HG03280 (cell line): ENCODE measurements around the gene PIK3CB.

ENCODE experiments used
- ATAC-seq: cut with Tn5 transposase; IDR thresholded peaks from one replicate; pipeline ENCODE4 v1.9.1; 2021; ENCODE audit warnings: mild to moderate bottlenecking, moderate library complexity; ENCODE audit not compliant: unreplicated experiment

Gene PIK3CB

DNA sequence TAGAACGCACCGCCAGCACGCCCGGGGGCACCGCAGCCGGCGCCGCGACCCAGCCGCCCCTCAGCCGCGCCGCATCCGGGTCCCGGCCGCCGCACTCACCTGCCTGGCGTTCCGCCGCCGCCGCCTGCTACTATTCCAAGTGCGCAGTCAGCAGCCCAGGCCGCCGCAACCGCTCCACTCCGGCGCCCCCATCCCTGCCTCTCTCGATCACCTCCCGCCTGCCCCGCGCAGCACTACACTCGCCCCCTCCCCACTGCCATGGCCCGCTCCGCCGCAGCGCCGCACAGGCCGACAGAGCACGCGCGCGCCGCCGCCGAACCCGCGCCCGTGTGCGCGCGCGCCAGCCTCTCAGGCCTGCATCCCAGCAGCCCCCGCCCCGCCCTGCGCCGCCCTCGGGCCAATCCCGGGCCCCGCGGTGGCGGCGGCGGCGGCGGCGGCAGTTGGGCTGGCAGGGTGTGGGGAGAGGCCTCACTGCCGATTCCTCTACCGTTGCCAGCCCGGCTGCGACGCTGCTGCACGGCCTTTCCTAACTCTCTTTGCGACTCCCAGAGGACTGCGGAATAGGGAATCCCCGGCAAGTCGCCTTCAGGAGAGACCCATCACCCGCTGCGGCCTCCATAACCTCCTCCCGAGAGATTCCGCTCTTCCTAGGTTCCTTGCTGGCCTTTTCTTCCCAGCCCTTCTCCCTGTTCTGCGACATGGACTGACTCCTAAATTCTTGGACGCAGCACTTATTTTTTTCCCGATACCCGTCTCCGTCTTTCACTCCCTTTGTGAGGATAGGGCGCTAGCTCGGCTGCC lies at the start of gene PIK3CB:
TSS of gene PIK3CB (minus strand) at position 333 of the 801 bp plus-strand sequence. CDS start 75,585 bp downstream, outside the sequence.
- peak; percentile 89 for ATAC-seq

DNA sequence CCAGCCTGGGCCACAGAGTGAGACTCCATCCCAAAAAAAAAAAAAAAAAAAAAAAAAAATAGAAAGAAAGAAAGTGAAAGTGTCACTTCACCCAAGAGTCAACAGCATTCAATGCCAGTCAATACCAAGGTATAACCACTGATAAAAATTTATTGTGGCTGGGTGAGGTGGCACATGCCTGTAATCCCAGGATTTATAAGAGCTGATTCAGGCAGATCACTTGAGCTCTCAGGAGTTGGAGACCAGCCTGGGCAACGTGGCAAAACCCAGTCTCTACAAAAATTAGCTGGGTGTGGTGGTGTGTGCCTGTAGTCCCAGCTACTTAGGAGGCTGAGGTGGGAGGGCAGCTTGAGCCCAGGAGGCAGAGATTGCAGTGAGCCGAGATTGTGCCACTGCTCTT lies 46.5 kb upstream of the PIK3CB start:
- no peak for ATAC-seq

DNA sequence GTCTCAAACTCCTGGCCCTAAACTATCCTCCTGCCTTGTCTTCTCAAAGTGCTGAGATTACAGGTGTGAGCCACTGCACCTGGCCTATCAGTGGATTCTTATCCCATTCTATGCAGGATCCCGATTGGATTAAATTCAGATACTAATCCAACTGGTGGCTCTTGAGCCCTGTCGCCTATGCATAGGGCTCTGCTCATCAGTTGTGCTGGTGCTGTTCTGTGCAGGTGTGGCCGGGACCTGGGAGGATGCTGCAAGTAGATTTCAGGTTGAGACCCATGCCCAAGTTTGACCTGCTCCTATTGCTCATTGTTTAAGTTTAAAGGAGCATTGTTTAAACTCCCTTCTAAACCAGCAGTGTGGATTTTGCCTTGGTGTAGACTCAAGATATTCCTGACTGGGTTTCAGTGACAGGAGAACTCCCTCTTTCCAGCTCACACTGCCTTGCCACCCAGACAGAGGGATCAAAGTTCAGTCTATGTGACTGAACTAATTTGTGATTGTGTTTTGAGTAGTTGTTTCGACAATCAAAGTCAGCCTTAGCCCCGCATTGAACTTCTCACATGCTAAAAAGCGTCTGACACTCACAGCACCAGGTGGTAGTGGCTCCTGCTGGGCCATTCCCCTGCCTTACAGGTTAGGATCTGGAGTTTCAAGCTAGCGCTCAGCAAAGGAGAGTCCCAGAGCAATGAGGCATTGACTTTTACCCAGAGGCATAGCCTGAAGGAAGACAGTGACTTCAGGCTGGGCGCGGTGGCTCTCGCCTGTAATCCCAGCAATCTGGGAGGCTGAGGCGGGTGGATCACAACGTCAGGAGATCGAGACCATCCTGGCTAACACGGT lies 45.0 kb upstream of the PIK3CB start:
- no peak for ATAC-seq

DNA sequence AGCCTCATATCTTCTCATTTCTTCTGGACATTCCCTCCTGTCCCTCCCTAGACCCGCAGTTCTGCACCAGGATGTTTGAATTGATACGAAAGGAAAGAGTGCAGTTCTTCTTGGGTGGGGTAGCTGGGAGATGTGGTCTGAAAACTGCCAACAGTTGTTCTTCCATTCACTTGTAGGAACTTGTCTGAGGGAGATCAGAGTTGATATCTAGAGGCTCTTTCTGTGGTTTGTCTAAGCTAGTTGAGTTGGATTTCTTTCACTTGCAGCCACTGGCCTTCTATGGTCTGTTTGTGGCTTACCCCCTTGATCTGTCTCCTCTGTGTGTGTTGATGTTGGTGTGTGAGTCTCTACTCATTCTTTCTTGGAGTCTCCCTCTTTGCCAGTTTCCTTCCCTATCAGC lies 42.5 kb upstream of the PIK3CB start:
- no peak for ATAC-seq

DNA sequence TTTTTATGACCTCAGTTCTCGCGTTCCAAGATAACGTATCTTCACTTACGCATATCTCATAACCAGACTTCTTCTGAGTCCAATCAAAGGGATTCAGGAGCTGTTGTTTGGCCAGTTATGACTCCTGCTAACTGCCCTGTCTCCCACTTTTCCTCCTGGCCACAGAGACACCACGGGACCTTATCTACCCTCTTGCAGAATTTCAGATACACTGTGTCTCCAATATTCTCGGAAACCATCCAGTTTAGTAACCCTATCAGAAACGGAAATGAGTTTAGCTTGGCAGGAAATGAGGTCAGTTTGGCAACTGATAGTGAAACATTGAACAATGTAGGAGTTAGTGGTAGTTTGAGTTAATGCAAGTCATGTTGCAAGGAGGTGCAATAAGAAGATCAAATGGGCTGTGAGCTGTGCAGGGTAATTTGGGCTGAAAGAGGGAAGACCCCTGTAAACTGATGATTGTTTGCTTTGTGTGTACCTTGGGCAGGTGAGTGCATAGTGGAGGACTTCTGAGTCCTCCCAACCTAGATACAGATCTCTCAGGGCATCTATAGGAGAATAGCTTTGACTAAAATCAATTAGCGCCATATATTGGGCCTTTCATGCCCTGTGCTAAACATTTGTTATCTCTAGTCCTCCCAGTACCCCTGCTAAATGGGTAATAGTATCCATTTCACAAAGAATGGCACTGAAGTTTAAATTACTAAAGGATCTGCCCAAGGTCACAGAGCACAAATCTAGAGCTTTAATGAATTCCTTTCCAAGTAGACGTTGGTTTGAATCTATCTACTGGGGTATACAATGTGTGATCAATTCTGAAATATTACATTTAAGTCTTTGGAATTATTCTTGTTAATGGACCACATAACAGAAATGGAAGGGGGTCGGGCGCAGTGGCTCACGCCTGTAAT lies 41.3 kb upstream of the PIK3CB start:
- no peak for ATAC-seq

DNA sequence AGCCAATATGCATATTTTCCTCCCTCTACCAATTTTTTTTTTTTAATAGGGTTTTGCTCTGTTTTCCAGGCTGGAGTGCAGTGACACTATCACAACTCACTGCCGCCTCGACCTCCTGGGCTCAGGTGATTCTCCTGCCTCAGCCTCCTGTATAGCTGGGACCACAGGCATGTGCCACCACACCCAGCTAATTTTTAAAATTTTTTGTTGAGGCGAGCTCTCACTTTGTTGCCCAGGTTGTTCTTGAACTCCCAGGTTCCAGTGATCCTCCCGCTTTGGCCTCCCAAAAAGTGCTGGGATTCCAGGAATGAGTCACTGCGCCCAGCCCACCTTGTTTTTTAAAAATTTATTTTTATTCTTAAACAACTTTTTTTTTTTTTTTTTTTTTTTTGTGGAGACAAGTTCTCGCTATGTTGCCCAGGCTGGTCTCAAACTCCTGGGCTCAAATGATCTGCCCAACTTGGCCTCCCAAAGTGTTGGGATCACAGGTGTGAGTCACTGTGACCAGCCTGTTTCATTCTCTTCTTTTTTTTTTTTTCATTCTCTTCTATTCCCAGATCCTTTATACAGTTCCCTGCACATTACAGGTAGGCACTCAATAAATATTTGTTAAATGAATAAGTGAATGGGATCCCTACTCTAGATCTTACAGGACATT lies 40.5 kb upstream of the PIK3CB start:
- ATAC-seq: no peak

DNA sequence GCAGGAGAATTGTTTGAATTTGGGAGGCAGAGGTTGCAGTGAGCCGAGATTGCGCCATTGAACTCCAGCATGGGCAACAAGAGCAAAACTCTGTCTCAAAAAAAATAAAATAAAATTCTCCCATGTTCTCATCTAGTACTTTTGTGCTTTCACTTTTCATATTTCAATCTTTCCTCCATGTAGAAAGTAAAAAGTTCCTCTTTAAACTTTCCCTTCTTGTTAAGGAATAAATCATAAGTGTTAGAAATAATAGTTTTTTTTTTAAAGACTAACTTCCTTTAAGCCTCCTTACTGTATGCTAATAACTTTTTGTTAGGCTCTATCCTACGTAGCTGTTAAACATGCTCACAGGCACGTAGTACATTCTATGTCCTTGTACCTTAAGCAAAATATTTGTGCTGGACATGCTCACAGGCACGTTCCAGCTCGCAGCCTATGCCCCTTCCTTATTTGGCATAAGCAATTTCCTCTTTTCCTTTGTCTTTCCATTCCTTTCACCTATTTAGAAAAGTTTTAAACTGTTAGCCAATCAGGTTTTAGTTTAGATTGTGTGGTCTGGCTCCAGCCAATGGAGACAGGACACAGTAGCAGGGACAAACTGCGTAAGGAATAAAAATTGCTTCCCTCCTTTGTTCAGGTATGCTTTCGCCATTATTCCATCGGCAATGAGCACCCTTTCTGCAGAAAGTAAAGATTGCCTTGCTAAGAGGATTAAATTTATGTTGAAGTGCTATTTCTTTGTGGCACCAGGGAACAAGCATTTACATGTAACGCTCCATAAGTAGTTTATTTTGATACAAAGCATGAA lies 38.9 kb upstream of the PIK3CB start:
- ATAC-seq: no peak

DNA sequence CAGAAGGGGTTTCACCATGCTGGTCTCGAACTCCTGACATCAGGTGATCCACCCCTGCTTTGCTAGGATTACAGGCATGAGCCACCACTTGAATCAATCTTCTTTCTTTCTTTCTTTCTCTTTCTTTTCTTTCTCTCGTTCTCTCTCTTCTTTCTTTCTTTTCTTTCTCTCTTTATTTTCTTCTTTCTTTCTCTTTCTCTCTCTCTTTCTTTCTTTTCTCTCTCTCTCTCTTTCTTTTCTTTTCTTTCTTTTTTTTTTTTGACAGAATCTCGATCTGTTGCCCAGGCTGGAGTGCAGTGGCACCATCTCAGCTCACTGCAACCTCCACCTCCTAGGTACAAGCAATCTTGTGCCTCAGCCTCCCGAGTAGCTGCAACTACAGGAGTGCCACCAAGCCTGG lies 37.9 kb upstream of the PIK3CB start:
- no peak for ATAC-seq

DNA sequence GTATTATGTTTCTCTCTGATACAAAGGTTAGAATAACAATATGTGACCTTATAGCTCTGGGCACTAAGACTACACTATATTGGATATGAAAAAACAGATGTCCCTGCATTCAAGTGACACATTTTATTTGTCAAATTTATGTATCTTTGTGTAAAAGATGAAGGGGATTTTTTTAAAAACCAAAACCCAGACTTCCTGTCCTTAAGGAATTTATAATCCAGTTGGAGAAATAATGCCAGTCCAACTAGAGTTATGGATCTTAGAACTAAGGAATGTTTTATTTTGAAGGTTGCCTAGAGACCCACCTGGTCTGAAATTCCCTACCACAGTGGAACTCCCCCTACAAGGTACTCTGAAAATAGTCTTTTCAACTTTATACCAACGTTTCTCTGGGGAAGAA lies 33.3 kb upstream of the PIK3CB start:
- ATAC-seq: no peak

DNA sequence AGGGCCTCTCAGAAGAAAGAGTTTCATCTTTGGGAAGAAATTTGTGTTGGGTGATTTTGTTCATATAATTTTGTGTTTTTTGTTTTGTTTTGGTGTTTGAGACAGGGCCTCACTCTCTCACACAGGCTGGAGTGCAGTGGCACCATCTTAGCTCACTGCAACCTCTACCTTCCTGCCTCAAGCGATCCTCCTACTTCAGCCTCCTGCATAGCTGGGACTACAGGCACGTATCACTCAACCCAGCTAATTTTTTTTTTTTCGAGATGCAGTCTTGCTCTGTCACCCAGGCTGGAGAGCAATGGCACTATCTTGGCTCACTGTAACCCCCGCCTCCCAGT lies 29.0 kb upstream of the PIK3CB start:
- ATAC-seq: no peak

DNA sequence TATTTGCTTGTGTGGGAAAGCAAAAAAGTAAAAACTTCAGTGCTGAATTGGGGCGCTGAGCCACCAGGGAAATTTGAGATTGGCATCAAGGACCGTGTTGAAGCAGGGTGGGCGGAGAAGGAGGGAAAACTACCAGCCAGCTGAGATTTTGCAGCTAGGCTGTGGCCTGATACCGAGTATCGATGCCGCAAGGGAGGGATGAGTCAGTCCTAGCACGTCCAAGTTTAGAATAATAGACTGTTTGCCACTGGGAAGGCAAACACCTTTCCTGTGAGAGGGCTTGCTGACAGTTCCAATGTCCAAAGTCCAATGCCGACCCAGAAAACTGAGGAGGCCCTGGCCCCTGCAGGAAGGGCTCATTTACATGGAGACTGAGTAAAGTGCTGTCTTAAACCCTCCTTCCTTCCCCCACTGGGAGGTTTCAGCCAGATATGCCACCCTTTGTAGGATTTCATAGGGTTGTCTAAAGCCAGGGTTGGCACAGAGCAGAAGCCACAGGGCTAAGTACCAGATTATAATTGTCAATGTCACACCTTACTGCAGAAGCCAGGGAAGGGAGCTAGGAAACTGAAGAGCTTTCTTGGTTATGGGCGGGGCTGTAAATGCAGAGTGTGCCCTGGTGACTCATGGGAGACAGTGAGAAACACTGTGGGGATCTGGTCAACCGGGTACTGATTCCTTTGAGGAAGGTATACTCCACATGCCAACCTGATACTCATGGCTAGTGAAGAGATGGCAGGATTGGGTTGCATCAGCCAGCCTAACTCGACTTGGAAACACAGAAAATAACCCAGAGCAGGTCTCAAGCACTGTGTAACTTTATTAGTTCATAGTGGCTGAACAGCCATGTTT lies 28.4 kb upstream of the PIK3CB start:
- ATAC-seq: no peak

DNA sequence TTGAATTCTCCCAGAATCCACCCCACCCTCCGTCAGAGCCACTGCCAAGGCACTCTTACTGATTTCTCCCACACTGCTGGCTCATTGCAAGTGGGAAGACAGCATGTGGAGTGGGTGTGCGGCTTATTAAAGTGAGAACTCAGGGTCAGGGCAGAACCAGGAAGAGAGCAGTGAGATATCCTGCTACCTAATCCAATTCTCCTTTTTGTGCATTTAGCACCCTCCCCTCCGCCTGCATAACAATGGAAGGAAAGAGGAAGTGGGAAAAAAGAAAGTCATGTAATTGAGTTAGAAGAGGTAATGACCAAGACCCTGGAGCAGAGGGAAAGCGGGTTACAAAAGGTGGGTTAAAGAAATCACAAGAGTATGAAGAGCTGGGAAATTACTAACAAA lies 27.8 kb upstream of the PIK3CB start:
- ATAC-seq: no peak

DNA sequence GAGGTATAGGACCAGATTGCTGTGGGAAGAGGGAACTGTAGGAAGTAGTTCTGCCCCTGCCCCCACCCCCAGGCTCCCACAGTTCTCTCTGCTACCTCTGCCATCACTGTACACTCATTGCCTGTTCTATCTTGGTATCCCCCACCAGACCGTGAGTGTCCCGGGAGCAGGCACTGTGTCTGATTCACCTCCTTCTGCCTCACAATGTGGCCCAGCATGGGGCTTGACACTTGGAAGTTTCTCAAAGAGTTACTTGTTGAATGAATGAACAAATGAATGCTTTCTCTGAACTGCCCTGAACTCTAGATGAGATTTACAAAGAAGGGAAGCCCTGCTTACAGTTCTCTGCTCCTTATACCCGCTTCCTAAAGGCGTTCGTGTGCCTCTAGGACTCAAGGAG lies 27.1 kb upstream of the PIK3CB start:
- no peak for ATAC-seq

DNA sequence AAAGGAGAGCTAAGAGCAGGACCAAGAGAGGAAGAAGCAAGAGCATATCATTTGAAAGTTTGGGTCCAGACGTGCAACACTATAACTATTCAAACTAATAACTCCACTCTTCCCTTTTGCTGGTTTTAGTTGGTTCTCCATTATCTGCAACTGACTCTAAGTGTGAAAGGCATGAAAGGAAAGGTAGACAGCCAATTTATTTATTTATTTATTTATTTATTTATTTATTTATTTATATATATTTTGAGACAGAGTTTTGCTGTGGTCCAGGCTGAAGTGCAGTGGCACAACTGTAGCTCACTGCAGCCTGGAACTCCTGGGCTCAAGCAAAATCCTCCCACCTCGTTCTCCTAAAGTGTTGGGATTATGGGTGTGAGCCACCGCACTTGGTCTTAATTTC lies 22.1 kb upstream of the PIK3CB start:
- ATAC-seq: no peak

DNA sequence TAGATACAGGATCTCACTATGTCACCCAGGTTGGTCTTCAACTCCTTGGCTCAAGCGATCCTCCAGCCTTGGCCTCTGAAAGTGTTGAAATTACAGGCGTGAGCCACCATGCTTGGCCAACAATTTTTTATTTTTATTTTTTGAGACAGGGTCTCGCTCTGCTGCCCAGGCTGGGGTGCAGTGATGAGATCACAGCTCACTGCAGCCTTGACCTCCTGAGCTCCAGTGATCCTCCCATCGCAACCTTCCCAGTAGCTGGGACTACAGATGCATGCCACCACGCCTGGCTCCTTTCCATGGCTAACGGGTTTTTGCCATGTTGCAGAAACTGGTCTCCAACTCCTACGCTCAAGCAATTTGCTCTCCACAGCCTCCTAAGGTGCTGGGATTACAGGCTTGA lies 20.2 kb upstream of the PIK3CB start:
- no peak for ATAC-seq

DNA sequence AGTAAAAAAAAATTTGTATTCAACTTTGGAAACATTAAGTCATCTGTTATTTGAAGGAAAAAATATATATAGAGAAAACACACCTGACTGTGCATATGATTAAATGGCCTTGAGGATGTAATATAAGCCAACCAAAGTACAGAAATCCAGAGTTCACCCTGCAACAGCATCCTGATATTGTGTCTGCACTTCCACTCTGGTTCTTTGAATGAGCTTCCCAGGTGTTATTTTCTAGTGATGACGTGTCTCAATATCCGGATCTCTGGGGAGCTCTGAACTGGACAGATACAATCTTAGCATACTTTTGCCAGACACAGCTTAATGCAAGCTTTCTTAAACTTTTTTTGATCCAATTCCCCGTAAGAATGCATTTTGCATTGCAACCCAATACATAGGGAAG lies 19.5 kb upstream of the PIK3CB start:
- ATAC-seq: no peak

DNA sequence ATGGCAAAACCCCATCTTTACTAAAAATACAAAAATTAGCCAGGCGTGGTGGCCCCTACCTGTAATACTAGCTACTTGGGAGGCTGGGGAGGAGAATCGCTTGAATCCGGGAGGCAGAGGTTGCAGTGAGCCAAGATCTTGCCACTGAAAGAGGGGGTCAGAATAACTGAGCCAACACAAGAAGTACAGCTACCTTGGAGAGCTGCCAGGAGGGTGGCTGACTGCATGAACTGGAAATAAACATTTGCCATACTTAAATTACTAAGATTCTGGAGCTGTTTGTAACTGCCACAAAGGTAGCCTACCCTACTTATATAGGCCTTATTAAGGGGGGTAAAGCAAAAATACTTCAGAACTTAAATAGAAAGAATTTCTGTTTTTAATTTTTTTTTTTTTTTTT lies 15.4 kb upstream of the PIK3CB start:
- no peak for ATAC-seq

DNA sequence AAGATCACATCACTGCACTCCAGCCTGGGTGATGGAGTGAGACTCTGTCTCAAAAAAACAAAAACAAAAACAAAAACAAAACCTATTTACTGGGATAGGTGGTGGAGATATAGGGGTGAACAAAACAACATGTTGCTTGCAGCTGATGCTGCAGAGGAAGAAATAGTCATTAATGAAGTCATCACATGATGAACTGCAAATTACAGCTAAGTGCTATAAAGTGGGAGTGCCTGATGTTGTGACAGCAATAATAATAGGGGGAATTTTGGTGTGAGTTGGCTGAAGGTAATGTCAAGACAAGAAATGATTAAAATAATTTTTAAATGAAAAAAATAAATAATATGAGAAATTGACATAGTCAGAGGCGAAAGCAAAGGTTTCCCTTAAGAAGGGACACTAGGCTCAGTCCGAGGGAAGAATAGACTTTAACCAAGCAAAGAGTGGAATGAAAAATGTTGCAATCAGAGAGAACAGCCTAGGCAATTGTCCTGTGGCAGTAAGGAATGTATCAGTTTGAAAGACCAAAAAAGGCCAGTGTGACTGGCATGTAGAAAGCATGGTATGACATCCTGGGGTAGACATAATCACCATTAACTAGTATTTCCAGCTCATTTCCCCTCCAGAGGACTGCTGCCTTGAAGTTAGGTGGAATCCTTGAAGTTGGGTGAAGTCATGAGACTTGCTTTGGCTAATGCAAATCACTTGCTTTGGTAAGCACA lies 14.7 kb upstream of the PIK3CB start:
- ATAC-seq: no peak
